Ecto neural progenitor cell (in vitro differentiated cells): ENCODE results near the gene TC2N.
"Not testable (repeated sequence)": the region's sequence is repeated elsewhere in the genome, so short reads cannot be mapped to it uniquely, and the experiment has no call there.

ENCODE experiments used
- DNase-seq: peaks from one replicate; pipeline ENCODE4 v3.0.0-alpha.2; 2018; ENCODE audit warnings: low spot score

Gene TC2N

DNA sequence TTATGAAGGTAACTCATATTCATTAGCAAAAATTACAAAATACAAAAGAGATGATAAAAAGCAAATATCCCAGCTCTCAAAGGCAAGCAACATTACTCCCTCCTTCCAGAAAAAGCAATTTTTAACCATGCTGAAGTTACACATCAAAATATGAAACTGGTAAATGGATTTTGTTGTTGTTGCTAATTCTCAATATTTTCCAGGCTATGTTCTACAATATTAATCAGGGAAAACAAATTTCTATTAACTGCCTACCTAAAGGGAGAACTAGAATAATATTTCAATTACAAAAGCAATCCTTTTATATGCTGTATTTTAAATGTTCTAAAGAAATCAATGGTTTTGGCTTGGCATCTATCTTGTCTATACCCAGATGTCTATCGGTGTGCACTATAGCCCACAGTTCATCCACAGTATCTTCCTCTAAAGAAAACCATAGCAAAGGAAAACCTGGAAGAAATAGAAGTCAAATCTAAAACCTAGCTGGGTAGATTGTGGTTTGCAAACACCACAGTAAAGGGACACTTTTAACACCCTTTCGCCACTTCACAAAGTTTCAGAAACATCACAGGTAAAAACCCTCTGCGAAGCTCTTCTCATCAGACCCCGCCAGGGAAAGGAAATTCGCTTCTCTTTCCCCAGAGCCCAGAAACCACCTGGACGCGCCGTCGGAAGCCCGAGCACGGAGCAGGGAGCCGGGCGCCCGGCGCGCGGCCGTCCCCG lies 32.0 kb downstream of the TC2N start:
- DNase-seq = no peak

DNA sequence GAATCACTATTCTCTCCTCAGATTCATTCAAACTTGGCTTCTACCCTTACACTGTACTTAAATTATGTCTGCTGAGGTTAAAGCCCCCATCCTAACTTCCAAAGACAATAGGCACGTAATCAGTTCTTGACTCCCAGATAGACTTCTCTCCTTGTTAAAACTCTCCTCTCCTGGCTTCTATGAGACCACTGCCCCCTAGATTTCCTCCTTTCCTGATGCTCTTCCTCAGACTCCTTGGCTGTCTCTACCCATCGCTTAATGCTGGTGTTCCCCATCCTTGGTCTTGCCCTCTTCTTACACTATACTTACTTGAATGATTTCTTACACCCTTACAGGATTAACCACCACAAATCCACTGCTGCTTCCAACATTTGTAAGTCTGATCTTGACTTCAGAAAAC lies 32.8 kb downstream of the TC2N start:
- no peak for DNase-seq

DNA sequence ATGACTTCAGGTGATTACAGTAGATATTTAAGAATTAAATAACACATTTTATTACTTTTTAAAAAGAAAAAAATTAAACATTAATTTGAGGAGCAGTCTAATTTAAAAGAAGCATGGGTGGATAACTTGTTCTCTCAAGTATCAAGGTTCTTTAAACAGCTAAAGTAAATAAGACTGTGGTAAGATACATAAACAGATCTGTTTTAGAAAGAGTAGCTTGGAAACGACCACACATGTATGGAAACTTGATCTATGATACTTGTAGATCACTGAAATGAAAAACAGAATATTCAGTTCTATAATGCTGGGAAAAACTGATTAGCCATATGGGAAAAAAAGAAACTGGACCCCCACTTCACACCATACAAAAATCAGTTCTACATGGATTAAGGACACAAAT lies 36.0 kb downstream of the TC2N start:
- no peak for DNase-seq

DNA sequence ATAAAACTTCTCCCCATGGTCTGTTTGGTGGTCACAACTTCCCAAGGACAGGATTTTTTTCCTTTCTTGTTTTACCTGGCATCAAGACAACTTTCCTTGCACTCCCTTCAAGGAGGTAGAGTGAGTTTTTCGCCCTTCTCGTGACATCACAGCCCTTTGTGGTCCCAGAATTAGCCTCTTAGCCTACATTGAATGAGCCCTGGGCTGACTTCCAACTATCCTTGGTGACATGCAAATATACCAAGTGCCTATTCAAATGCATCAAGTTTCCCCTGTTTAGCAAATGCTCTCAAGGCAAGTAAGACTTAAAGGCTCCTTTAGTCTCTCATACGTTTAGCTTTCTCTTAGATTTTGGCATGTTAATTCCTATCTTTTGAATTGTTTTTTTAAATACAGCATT lies 36.6 kb downstream of the TC2N start:
- no peak for DNase-seq

DNA sequence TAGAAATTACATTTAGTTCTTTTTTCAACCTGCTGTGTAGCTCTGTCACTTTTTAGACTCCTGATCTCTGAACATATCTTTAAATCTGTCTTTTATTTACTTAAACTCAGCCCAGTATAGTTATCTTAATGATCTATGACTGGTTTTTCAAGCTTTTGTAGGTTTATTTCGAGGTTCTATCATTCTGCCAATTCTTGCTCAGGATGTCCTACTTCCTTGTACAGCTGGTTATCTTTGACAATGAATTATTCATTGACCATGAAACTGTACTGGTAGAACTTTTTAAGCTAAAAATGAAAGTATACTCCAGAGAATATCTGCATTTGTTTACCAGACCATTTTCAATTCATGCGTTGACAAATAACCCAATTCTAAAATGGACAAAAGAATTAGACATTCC lies 37.8 kb downstream of the TC2N start:
- no peak for DNase-seq

DNA sequence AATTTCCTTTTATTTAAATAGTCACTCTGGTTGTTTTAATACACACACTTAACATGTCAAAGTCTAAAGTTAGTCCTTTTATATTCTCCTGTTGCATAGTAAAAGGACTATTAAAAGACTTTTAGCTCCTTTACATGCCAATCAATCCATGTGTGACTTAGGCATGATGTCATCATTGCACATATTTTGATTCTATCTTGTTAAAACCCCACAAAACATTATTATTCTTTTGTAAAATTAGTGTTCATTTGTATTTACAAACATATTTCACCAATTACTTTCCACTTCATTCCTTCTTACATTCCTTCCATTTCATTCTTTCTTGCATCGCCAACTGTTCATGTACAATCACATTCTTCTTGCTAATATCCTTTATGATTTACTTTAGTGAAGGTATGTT lies 39.6 kb downstream of the TC2N start:
- DNase-seq = no peak

DNA sequence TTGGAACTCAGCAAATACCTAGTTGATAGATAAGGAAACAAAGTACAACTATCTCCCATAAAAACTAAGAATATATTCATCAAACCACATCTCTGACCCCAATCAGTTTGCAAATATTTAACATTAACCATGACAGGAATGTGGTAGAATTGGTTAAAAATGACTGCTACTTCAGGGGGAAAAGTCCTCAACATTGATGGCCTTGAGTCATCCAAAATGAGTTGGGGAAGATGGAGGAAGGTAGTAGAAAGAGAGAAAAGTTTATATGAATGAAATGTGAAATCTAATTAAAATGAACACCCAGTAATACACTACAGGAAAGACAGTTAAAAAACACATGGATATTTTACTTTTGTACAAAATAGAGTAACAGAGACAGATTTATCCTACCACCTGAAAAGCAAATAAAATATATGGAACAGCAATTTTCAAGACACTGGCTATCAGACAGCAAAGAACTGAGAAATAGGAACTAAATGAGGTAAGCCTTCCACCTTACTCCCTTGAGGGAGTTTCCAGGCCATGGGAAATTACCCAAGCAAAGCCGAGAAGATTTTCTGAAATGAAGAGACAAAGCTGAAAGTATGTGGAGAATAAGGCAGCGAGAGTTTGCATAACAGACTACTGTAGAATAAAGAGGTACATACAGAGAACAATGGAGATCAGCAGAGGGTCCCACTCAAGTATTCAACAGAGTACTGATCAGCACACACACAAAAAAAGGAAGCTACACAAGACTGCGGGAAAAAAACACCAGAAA lies 49.6 kb downstream of the TC2N start:
- DNase-seq = no peak

DNA sequence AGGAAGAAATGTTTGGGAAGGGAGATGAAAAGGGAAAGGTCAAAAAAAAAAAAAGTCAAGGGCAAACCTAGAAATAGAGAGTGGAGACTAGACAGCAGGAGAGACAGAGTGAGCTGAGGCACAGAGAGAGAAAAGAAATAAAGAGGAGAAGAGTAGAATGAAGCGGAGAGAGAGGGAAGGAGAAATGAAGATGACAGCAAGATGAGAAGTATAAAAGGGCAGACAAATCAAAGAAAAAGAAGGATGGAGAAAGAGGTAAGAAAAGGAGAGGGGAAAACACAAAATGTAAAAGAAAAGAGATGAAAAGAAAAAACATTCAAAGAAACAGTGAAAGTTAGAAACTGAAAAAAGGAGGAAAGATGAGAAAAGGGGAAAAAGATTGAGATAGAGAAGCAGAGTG lies 53.0 kb downstream of the TC2N start:
- no peak for DNase-seq

DNA sequence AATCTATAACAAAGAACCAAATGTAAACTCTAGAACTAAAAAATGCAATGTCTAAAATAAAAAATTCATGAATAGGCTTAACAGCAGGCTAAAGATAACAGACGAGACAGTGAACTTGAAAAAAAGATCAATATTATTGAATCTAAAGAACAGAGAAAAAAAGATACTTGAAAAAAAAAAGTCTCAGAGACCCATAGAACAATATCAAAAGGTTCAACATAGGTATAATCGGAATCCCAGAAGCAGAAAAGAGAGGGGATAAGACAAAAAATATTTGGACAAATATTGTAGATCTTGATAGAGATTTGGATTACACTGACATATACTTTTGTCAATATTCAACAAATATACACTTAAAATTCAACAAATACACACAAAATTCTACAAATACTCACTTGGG lies 56.6 kb downstream of the TC2N start:
- DNase-seq = no peak

DNA sequence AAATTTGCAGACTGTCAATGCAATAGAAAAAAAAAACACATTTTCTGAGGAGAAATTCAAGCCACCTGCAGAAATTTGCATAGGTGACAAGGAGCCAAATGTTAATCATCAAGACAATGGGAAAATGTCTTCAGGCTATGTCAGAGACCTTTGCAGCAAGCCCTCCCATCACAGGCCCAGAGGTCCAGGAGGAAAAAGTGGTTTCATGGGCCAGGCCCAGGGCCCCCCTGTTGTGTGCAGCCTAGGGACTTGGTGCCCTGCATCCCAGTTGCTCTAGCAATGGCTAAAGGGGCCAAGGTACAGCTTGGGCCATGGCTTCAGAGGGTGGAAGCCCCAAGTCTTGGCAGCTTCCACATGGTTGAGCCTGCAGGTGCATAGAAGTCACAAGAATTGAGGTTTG lies 60.6 kb downstream of the TC2N start:
- no peak for DNase-seq

DNA sequence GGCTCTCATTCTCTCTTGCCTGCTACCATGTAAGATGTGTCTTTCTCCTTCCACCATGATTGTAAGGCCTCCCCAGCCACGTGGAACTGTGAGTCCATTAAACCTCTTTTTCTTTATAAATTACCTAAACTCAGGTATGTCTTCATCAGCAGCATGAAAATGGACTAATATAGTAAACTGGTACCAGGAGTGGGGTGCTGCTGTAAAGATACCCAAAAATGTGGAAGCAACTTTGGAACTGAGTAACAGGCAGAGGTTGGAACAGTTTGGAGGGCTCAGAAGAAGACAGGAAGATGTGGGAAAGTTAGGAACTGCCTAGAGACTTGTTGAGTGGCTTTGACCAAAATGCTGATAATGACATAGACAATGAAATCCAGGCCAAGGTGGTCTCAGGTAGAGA lies 61.2 kb downstream of the TC2N start:
- not testable (repeated sequence) for DNase-seq

DNA sequence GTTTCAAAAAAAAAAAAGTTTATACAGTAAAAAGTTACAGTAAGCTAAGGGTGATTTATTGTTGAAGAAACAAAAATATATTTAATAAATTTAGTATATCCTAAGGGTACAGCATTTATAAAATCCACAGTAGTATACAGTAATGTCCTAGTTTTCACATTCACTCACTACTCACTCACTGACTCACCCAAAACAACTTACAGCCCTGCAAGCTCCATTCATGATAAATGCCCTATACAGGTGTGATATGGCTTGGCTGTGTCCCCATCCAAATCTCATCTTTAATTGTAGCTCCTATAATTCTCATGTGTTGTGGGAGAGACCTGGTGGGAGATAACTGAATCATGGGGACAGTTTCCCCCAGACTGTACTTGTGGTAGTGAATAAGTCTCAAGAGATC lies 61.7 kb downstream of the TC2N start:
- no peak for DNase-seq

DNA sequence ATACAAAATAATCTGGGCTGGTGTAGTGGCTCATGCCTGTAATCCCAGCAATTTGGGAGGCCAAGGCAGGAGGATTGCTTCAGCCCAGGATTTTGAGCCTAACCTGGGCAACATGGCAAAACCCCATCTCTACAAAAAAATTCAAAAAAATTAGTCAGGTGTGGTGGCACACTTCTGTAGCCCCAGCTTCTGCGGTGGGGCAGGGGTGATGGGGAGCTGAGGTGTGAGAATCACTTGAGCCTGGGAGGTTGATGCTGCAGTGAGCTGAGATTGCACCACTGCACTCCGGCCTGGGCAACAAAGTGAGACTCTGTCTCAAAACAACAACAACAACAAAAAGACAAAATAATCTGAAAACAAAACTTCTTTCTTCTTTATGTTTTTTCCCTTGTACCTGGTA lies 66.0 kb downstream of the TC2N start:
- DNase-seq = no peak

DNA sequence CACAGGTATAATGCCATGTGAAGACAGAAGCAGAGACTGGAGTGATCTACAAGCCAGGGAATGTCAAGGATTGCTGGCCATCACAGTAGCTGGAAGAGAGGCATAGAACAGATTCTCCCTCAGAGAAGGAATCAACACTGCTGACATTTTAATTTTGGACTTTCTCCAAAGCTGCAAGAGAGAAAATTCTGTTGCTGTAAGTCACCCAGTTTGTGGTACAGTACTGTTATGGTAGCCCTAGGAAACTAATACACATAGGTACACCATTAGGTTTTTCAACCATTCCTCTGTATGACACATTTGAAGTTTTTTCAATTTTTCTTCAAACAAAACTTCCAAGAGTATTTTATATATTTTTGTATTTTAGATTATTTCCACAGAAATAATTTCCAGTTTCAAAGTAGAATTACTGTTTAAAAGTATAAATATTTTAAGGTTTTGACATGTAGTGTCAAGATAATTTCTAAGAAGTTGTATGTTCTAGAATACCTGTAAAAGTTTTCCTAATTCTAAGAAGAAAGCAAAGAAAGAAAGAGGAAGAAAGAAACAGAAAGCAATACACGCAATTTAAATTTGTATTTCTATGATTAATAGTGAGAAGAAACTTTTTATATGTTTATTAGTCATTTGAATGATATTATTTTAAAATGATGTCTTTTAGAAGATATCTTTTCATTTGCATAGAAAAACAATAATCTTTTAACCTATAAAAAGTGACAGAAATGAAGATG lies 70.6 kb downstream of the TC2N start:
- DNase-seq = no peak

DNA sequence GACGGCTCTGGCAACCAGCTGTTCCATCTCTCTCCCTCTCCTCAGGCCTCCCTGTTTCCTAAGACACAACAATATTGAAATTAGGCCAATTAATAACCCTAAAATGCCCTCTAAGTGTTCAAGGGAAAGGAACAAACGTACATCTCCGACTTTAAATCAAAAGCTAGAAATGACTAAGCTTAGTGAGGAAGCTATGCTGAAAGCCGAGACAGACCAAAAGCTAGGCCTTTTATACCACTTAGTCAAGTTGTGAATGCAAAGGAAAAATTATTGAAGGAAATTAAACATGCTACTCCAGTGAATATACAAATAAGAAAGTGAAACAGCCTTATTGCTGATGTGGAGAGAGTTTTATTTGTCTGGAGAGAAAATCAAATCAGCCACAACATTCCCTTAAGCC lies 73.6 kb downstream of the TC2N start:
- DNase-seq = no peak

DNA sequence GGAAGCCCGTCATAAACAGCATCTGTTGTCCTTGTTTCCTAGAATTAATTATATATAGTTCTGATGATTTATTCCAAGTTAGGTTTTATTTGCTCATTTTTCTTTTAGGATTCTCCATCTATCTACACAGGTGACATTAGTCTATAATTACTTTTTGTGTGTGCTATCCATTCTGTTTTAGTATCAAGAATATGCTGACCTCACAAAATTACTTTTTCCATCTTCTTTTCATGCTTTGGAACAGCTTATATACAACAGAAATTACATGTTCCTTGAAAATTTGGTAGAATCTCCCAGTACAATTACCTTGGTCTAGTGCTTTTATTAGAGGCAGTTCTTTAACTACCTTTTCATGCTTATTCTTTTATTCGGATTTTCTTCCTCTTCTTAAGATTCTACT lies 81.1 kb downstream of the TC2N start:
- no peak for DNase-seq

DNA sequence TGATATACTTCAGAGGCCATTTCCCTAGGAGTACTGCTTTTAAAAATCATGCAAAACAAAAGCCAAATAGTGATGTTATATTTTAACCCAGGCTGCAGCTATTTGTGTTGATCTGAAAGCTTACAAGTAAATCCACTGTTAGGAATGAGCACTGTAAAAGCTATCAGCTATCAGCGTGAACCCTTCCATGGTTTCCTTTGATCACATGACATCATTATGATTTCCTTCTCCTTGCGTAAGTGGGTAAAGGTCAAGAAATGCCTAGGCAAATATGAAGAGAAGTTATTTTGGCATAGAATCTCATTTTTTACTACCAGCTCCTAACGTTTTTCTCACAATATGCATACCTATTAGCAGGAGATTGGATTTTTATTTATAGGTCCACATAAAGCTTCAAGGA lies 86.9 kb downstream of the TC2N start:
- no peak for DNase-seq

DNA sequence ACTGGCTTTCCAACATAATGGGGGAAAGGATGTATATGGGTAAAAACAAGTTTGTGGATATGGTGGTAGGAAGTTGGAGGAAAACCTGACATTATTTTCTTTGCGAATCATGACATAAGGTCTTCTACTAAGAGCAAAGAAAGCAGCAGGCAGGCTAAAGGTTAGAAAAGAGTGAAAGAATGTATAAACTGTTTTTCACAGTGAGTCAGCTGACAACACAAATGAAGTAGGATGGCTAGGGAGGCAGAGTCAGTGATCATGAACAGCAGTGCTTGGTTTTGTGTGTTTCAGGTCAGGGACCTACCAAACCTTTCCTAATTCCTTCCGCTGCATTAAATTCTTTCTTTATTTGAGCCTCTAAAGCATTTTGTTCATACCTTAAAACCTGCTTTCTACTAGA lies 89.1 kb downstream of the TC2N start:
- DNase-seq = no peak

DNA sequence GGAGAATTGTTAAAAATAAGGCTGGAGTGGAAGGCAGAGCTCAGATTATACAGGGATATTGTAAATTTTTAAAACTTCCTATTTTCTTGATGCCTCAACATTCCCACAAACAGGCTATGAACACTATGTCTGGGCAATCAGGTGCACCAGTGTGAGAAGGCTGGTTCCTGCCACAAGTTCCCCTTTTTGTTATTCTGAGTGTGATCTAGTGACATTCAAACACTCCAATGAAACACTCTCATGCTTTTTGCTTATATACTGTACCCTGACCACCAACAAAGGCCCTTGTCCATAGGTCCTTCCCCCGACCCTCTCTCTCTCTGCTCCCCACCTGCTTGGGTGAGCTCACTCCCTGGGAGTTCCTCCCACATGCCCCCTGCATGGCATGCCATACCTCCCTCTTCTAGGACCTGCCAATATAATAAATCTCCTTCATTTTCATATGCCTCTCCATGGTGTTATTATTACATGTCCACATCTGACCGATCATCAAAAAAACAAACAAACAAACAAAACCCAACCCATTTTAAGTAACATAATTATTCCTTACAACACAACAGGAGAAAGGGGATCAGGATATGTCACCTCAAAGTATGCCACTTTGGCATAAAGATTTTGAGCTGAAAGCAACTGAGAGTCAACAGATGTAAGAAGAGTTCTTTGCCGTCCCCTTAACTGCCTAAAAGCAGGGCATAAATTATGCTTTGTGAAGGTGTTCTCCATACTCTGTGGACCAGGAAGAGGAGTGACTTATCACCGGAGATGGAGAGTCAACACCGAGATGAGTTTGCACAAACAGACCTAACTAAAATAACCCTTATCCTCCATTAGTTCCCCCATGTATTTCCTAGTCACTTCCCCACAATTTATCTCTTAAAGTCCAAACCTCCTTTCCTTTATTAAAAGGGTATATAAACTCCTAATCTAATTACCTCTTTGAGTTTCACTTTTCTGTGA lies 92.9 kb downstream of the TC2N start:
- DNase-seq = no peak

DNA sequence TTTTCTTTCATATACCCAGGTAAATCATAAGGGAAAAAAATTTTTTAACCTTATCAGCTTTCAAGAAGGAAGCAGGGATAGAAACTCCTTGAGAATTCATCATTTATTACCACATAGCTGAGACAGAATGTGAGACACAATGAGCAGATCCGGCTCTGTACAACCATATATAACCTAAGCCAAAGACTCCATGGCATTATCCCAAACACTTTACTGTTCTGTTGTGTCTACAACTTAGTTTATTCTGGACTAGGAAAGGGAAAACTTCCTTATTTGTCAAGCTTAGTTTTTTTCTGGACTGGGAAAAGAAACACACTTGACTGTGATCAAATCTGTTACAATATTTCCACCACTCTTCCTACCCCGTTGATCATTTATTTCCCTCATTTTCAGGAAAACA lies 97.2 kb downstream of the TC2N start:
- DNase-seq = no peak

DNA sequence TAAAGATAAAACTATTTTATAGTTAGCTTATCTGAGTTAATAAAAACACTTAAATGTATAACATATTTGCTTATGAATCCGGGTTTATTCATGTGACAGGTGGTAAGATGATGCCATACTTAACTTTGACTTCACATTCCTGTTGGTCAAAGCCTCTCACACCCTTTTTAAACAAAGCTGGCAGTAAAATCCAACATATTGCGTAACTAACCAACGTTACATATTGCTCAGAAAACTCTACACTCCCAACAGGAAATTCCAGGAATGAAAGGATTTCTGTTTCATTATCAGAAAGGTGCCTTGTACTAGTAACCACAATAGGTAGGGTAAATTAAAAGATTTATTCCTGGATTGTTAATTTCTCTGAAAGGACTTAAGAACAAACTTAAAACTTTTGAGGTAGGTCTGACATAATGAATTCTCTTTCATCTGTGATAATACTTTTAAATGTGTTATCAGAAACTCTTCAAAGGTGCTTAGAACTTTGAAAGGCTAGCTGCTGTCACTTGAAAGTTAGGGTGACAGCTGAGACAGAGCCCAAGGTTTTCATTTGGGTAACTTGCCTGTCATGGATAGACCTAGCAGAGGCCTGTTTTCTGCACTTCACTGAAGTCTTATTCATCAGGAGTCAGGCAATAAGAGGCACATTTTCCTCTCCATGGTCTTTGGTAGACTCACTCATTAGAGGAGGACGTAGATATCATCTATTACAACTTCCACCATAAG lies 111.6 kb downstream of the TC2N start:
- no peak for DNase-seq
